ENCODE results near the gene OR51I2.

- TF ChIP-seq CBX5 (CRISPR knock-in tag; IDR thresholded peaks at IDR 0.05; ENCODE audit: borderline replicate concordance) (no peak), ZNF143 (CRISPR knock-in tag; IDR thresholded peaks at IDR 0.05) (no peak), HNRNPL (IDR thresholded peaks at IDR 0.05; ENCODE audit: low read depth, low read length) (no peak), ZNF589 (CRISPR knock-in tag; conservative IDR thresholded peaks at IDR 0.05) (no peak), PHF5A (CRISPR knock-in tag; IDR thresholded peaks at IDR 0.05; ENCODE audit: low read depth, unreplicated experiment) (no peak)
Observed at GRCh38 chr11:5467527-5467926, 18.4 kb downstream of the OR51I2 start.

Data from HepG2 (cell line).